Prostate gland (tissue), 2 donors: ENCODE measurements around the gene SETD2. TPM values are rescaled to one million over a fixed set of nuclear protein-coding genes. Genes with fewer than 3 reads are reported as not detected.
"Not testable (repeated sequence)": the region's sequence is repeated elsewhere in the genome, so short reads cannot be mapped to it uniquely, and the experiment has no call there.

Experiments
- DNase-seq: peaks from one replicate; pipeline ENCODE4 v3.0.0-alpha.2; 2019; ENCODE audit warnings: low spot score
- H3K27ac ChIP-seq, 2 donors: fragments of 200-600 bp; sonication (generic); 2 replicates each; pipeline ENCODE4 v1.5.1; 2017 to 2019
- H3K27me3 ChIP-seq: fragments of 200-600 bp; sonication (generic); replicated peaks from 2 replicates; pipeline ENCODE4 v1.5.1; 2019; ENCODE audit not compliant: insufficient read depth
- H3K36me3 ChIP-seq, 2 donors: fragments of 200-600 bp; sonication (generic); 1 replicate in 1 of 2; 2 replicates in 1 of 2; pipeline versions ENCODE4 v1.5.1 to v1.8.1; 2017 to 2019
- H3K4me1 ChIP-seq: fragments of 200-600 bp; sonication (generic); replicated peaks from 2 replicates; pipeline ENCODE4 v1.5.1; 2019
- H3K4me3 ChIP-seq, 2 donors: fragments of 200-600 bp; sonication (generic); 2 replicates each; pipeline ENCODE4 v1.5.1; 2017 to 2019
- H3K9me3 ChIP-seq: fragments of 200-600 bp; sonication (generic); 2 replicates; pipeline ENCODE4 v1.5.1; 2017
- CTCF ChIP-seq, 4 experiments: fragments of 200-600 bp in 2 of 4; fragments of 450-650 bp in 2 of 4; sonication (generic) in 2 of 4; IDR thresholded peaks; 1 replicate in 3 of 4; 2 replicates in 1 of 4; pipeline ENCODE4 v1.5.1; 2016 to 2019; ENCODE audit warnings: antibody characterized with exemption in 4 of 4, mild to moderate bottlenecking in 2 of 4, moderate library complexity in 2 of 4
- POLR2A ChIP-seq: fragments of 450-650 bp; IDR thresholded peaks from one replicate; pipeline ENCODE4 v1.6.1; 2016; ENCODE audit warnings: antibody characterized with exemption, mild to moderate bottlenecking
- POLR2AphosphoS5 ChIP-seq: sonication (generic); formaldehyde crosslinking; IDR thresholded peaks from one replicate; pipeline ENCODE4 v1.6.1; 2017; ENCODE audit warnings: antibody characterized with exemption
- WGBS: methylation state at CpG from one replicate; pipeline ENCODE4 v1.1.5; 2018; 5-methylcytosine and 5-hydroxymethylcytosine counted together
- intact Hi-C: fragments of 100-400 bp; cut with DNase I; formaldehyde crosslinking; loops from one replicate; pipeline ENCODE4 v1.14.2; 2022
- total RNA-seq, 2 donors: library from RNA; depleted of rRNA; stranded (reverse); fragments of >200 nt; gene quantifications; one replicate each; pipeline ENCODE4 v1.1.0, GENCODE V29; 2016

The SETD2 gene
- total RNA-seq, 2 donors from 2014 or later: 49.8 to 56.2 TPM

- Histone ChIP-seq H3K4me1 (no peaks in the 10 kb centered on the region), H3K27me3 (no peaks in the 10 kb centered on the region), H3K9me3 (no peaks in the 10 kb centered on the region), H3K36me3 (peaks cover 8 to 9% of the 10 kb centered on the region in 2 donors), H3K27ac (no peak overlapping the region), H3K4me3 (no peak overlapping the region)
- no peak for DNase-seq
- WGBS: 65% methylated on average over 1 of the region's 1 CpG
- TF ChIP-seq CTCF (IDR thresholded peaks at IDR 0.05) (no peak), POLR2AphosphoS5 (no peak), POLR2A (no peak)
- intact Hi-C loops: no loop called here
Observed at GRCh38 chr3:47120138-47120537, 43.8 kb downstream of the SETD2 start.

GRCh38 chr3:47119387-47119786 is 44.5 kb downstream of the SETD2 start:
- H3K9me3 ChIP-seq, H3K27ac ChIP-seq, H3K4me1 ChIP-seq, intact Hi-C loops, H3K36me3 ChIP-seq, H3K27me3 ChIP-seq, DNase-seq, H3K4me3 ChIP-seq: not testable (repeated sequence)
- WGBS: 86% methylated on average over 5 of the region's 5 CpGs

GRCh38 chr3:47117807-47118364 is 46.0 kb downstream of the SETD2 start:
- H3K27me3 ChIP-seq: no peaks in the 10 kb centered on the region

GRCh38 chr3:47115524-47115923 is 48.4 kb downstream of the SETD2 start:
- H3K27me3 ChIP-seq, DNase-seq, H3K4me1 ChIP-seq, H3K27ac ChIP-seq, H3K36me3 ChIP-seq, intact Hi-C loops, H3K4me3 ChIP-seq, H3K9me3 ChIP-seq: not testable (repeated sequence)
- WGBS: 98% methylated on average over 2 of the region's 2 CpGs

More at GRCh38 chr3:47117807-47118364, 46.0 kb downstream of the SETD2 start:
- intact Hi-C loops: no loop called here
- Histone ChIP-seq H3K27ac (no peak overlapping the region), H3K4me3 (no peak overlapping the region), H3K9me3 (no peaks in the 10 kb centered on the region), H3K36me3 (peaks cover 0 to 10% of the 10 kb centered on the region in 2 donors), H3K4me1 (no peaks in the 10 kb centered on the region)
- 62% methylated on average over 3 of the region's 3 CpGs for WGBS
- TF ChIP-seq CTCF (IDR thresholded peaks at IDR 0.05) (no peak), POLR2A (no peak), POLR2AphosphoS5 (no peak)
- DNase-seq: no peak

GRCh38 chr3:47113669-47114365 is 50.1 kb downstream of the SETD2 start:
- H3K36me3 ChIP-seq: peaks cover 0 to 10% of the 10 kb centered on the region in 2 donors
- no peak for DNase-seq
- WGBS: 93% methylated on average over 5 of the region's 5 CpGs
- no peaks in the 10 kb centered on the region for H3K4me1 ChIP-seq
- no peaks in the 10 kb centered on the region for H3K27me3 ChIP-seq
- H3K9me3 ChIP-seq: no peaks in the 10 kb centered on the region
- TF ChIP-seq POLR2A (no peak), CTCF (IDR thresholded peaks at IDR 0.05) (no peak), POLR2AphosphoS5 (no peak)
- intact Hi-C loops: no loop called here
- H3K27ac ChIP-seq: no peak overlapping the region
- no peak overlapping the region for H3K4me3 ChIP-seq

- intact Hi-C loops: no loop called here
- TF ChIP-seq CTCF (IDR thresholded peaks at IDR 0.05): no peak
- no peak for TF ChIP-seq POLR2AphosphoS5
- TF ChIP-seq POLR2A: no peak
- WGBS: 97% methylated on average over 2 of the region's 2 CpGs
Observed at GRCh38 chr3:47112997-47113396, 50.9 kb downstream of the SETD2 start.

More at GRCh38 chr3:47112997-47113396, 50.9 kb downstream of the SETD2 start:
- Histone ChIP-seq H3K4me3 (no peak overlapping the region), H3K27ac (no peak overlapping the region), H3K4me1 (no peaks in the 10 kb centered on the region), H3K36me3 (peaks cover 0 to 10% of the 10 kb centered on the region in 2 donors), H3K9me3 (no peaks in the 10 kb centered on the region), H3K27me3 (no peaks in the 10 kb centered on the region)
- DNase-seq: no peak
